Lower lobe of right lung (tissue), 2 donors: ENCODE data around the gene C13orf46. TPM values are rescaled to one million over a fixed set of nuclear protein-coding genes. Genes with fewer than 3 reads are reported as not detected.

Experiments
- ATAC-seq, 2 donors: fragments of 200-7000 bp; cut with Tn5 transposase; one replicate each; pipeline ENCODE4 v1.9.1; 2020 to 2022; ENCODE audit warnings: mild to moderate bottlenecking in 2 of 2, moderate library complexity in 2 of 2
- DNase-seq: peaks from one replicate; pipeline ENCODE4 v3.0.0-alpha.2; 2020
- H3K27ac ChIP-seq: fragments of 200-600 bp; one replicate; pipeline ENCODE4 v1.8.0; 2022
- H3K27me3 ChIP-seq: fragments of 200-600 bp; one replicate; pipeline ENCODE4 v1.8.0; 2022; ENCODE audit warnings: low read depth
- H3K36me3 ChIP-seq: fragments of 200-600 bp; one replicate; pipeline ENCODE4 v1.8.0; 2022; ENCODE audit warnings: mild to moderate bottlenecking
- H3K4me1 ChIP-seq: fragments of 200-600 bp; one replicate; pipeline ENCODE4 v1.8.0; 2022
- H3K4me3 ChIP-seq: fragments of 200-600 bp; one replicate; pipeline ENCODE4 v1.8.0; 2022; ENCODE audit warnings: mild to moderate bottlenecking
- H3K9me3 ChIP-seq: fragments of 200-600 bp; one replicate; pipeline ENCODE4 v1.8.0; 2022
- intact Hi-C: fragments of 100-400 bp; cut with DNase I; formaldehyde crosslinking; loops from one replicate; pipeline ENCODE4 v1.11.0; 2022
- total RNA-seq: library from RNA; stranded (reverse); fragmentation: NEBNext Ultra II Directional; extraction: Animal tissue kit (Norgen Biotek cat#: 25700); gene quantifications from one replicate; pipeline ENCODE4 v1.2.1, GENCODE V29; 2021
- TF ChIP-seq, protein P1 (sequence below): fragments of 200-600 bp; IDR thresholded peaks from one replicate; pipeline ENCODE4 v1.8.0; 2022; ENCODE audit warnings: antibody characterized with exemption, mild to moderate bottlenecking
- donor health status: DM: no; HTN: yes; CAD: no; lungs with severe emphysema.

C13orf46 gene
- total RNA-seq, 1 donor from 2014 or later: 14.0 TPM

DNA sequence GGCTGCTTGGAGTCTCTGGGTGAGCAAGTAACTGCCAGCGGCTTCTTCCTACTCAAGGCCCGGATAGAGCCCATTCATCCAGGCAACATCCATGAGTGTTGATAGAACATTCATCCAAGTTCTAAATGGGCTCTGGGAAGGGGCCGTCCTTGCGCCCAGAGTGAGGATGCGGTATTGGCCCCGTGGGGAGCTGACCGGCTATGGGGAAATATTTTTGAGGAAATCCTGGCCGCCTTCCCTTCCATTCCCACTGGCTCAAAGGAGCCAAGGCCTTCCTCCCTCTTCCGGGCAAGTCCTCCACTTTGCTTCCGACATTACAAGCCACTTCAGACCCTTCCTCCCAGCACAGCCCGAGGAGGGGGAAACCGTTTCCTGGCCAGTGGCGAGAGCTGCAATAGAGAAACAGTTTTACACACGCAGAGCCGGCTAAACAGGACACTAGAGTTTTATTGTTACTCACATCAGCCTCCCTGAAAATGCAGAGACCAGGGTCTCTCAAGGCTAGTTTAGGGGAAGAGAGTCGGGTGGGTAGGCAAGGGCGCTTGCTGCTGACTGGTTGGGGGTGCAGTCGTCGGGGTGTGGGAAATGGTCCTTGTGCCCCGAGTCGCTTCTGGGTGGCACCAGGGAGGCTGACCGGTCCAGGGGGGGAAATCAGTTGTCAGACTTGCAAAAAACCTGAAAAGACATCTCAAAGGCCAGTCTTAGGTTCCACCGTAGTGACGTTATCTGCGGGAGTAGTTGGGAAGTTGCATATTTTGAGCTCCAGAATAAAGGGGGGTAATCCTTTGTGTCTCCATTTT is 37.5 kb downstream of the C13orf46 start:
- ATAC-seq (no peak), DNase-seq (no peak)
- Histone ChIP-seq H3K4me3 (no peak overlapping the region), H3K4me1 (peaks cover 7% of the 10 kb centered on the region), H3K36me3 (no peaks in the 10 kb centered on the region), H3K27me3 (peaks cover 4% of the 10 kb centered on the region), H3K9me3 (no peaks in the 10 kb centered on the region), H3K27ac (no peak overlapping the region)
- intact Hi-C loops: no loop called here
- TF ChIP-seq, protein P1, sequence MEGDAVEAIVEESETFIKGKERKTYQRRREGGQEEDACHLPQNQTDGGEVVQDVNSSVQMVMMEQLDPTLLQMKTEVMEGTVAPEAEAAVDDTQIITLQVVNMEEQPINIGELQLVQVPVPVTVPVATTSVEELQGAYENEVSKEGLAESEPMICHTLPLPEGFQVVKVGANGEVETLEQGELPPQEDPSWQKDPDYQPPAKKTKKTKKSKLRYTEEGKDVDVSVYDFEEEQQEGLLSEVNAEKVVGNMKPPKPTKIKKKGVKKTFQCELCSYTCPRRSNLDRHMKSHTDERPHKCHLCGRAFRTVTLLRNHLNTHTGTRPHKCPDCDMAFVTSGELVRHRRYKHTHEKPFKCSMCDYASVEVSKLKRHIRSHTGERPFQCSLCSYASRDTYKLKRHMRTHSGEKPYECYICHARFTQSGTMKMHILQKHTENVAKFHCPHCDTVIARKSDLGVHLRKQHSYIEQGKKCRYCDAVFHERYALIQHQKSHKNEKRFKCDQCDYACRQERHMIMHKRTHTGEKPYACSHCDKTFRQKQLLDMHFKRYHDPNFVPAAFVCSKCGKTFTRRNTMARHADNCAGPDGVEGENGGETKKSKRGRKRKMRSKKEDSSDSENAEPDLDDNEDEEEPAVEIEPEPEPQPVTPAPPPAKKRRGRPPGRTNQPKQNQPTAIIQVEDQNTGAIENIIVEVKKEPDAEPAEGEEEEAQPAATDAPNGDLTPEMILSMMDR: no peak

DNA sequence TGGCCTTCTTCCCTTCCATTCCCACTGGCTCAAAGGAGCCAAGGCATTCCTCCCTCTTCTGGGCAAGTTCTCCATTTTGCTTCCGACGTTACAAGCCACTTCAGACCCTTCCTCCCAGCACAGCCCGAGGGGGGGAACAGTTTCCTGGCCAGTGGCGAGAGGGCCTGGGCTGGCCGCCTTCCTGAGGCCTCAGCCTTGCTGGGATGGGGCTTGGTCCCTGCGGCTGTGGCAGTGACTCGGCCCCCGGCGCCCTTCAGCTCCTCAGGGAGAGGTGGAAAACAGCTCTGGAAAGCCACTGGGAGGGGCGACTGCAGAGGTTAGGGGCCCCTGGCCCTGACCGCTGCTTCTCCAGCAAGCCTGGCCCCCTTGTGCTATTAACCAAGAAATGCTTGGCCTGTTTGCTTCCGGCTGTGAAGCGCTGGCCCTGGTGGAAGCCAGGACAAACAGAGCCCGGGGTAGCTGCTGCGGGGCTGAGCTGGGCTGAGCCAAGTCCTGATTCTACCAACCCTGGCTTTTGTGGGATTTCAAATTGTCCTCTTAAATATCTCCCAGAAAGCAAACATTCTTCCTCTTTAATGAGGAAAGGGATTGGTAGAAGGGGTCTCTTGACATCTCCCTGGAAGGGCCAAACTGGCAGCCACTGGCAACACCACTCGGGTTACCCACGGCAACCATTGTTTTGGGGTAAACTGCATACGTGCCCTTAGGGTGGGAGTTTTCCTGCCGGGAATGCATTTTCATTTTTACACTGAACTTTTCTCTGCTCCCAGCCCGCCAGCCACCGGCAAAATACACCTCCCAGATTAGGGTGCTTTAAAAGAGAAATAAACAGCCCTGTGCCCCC is 38.7 kb downstream of the C13orf46 start:
- no peak overlapping the region for H3K27ac ChIP-seq
- intact Hi-C loops: no loop called here
- TF ChIP-seq, protein P1: no peak
- no peaks in the 10 kb centered on the region for H3K9me3 ChIP-seq
- H3K27me3 ChIP-seq: peaks cover 4% of the 10 kb centered on the region
- ATAC-seq (peak; percentile 34 to 37), DNase-seq (no peak)
- peaks cover 7% of the 10 kb centered on the region for H3K4me1 ChIP-seq
- no peaks in the 10 kb centered on the region for H3K36me3 ChIP-seq
- no peak overlapping the region for H3K4me3 ChIP-seq

DNA sequence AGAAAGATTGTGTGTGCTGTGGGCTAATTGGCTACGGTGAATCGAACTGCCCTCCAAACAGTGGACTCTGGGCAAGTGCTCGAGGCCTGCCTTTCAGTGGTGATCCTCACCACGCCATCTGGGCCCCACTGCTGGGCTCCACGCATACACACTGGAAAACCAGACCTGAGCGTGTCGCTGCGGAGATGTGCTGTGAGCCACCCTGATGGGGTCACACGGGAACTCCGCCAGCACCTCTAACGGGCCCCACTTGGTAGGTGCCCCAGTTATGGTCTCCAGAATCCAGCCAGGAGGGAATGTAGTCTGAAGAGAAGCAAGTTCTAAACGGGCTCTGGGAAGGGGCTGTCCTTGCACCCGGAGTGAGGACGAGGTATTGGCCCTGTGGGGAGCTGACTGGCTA is 39.3 kb downstream of the C13orf46 start:
- ATAC-seq (no peak), DNase-seq (no peak)
- Histone ChIP-seq H3K4me3 (no peak overlapping the region), H3K9me3 (no peaks in the 10 kb centered on the region), H3K27ac (no peak overlapping the region), H3K27me3 (peaks cover 3% of the 10 kb centered on the region), H3K36me3 (no peaks in the 10 kb centered on the region), H3K4me1 (peaks cover 7% of the 10 kb centered on the region)
- intact Hi-C loops: no loop called here
- TF ChIP-seq, protein P1: no peak

DNA sequence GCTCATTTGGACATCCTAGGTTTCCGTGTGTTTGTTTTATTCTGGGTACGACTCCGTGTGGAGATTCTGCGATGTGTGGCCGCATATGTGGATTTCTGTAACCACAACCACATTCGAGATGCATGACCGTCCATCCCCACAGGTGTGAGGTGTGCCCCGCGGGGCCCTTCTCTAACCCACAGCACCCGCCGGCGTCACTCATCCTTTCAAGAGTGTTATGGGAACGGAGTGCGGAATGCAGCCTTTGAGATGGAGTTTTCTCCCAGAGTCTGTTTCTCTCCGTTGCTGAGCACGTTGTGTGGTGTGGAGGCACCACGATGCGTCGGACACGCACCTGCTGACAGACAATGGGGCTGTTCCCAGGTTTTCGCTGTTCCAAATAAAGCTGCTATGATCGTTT is 40.0 kb downstream of the C13orf46 start:
- Histone ChIP-seq H3K36me3 (no peaks in the 10 kb centered on the region), H3K9me3 (no peaks in the 10 kb centered on the region), H3K4me1 (peaks cover 12% of the 10 kb centered on the region), H3K27ac (no peak overlapping the region), H3K4me3 (no peak overlapping the region), H3K27me3 (no peaks in the 10 kb centered on the region)
- DNase-seq: no peak
- TF ChIP-seq, protein P1: no peak
- intact Hi-C loops: no loop called here
- no peak for ATAC-seq

DNA sequence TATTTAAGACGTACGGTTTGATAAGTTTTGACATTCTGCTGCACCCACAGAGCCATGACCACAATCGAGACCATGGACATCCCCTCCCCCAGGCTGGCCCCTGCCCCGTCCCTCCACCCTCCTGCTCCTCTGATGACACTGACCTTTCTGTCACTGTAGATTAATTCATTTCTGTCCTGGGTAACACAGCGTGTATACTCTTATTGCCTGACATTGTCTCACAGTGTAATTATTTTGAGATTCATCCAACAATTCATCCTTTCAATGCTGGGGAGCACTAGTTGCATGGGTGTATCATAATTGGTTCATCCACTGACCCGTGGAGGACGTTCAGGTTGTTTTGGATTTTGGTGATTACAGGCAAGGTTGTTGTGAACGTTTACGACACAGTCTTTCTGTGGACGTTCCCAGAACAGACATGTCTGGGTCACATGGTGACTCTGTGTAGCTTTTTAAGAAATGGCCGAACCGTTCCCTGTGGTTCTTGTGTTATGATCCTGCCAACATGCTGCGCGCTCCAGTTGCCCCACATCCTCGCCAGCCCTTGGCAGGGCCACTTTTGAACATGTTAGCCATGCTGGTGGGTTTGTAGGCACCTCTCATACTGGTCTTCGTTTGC is 41.9 kb downstream of the C13orf46 start:
- Histone ChIP-seq H3K9me3 (no peaks in the 10 kb centered on the region), H3K4me3 (no peak overlapping the region), H3K27me3 (peaks cover under 1% of the 10 kb centered on the region), H3K36me3 (no peaks in the 10 kb centered on the region), H3K4me1 (peaks cover 29% of the 10 kb centered on the region), H3K27ac (no peak overlapping the region)
- intact Hi-C loops: no loop called here
- ATAC-seq: no peak
- TF ChIP-seq, protein P1: no peak
- no peak for DNase-seq
